ENCODE results near the gene HEMK1.

DNA sequence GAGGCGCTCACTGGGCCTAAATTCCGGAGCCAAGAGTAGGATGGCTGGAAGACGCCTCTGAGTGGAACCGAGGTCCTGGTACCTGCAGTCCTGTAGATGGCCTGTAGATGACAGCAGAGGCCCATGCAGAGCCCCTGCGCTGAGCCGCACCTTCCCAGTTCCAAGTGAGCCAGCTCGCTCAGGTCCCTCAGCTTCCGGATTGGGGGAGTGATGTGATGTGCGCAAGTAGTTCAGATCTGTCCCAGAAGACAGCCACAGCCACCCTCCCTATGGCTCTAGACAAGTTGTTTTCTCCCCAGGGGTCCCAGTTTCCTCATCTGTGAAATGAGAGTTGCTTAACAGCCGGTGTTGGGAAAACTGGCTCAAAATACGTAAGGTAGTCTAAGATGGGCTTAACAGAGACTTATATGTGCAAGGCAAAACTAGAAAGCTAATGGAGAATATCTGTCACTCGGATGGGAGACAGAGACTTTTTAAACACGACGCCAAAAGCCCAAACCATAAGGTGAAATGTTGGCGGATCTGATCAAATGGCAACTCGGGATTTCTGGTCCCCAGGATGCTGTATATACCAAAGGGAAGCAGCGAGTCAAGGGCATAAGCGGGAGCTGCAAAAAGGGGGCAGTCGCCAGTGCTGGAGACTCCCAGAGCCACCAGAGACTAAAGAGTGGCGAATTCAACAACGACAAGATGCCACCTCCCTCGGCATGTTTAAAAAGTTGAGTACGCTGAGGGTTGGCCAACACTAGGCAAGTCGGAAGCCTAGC, 46.9 kb downstream of the HEMK1 start:
- no peak for TF ChIP-seq POLR2A (IDR thresholded peaks at IDR 0.05)
- TF ChIP-seq, protein P1, sequence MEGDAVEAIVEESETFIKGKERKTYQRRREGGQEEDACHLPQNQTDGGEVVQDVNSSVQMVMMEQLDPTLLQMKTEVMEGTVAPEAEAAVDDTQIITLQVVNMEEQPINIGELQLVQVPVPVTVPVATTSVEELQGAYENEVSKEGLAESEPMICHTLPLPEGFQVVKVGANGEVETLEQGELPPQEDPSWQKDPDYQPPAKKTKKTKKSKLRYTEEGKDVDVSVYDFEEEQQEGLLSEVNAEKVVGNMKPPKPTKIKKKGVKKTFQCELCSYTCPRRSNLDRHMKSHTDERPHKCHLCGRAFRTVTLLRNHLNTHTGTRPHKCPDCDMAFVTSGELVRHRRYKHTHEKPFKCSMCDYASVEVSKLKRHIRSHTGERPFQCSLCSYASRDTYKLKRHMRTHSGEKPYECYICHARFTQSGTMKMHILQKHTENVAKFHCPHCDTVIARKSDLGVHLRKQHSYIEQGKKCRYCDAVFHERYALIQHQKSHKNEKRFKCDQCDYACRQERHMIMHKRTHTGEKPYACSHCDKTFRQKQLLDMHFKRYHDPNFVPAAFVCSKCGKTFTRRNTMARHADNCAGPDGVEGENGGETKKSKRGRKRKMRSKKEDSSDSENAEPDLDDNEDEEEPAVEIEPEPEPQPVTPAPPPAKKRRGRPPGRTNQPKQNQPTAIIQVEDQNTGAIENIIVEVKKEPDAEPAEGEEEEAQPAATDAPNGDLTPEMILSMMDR (IDR thresholded peaks at IDR 0.05) = peak; percentile 94 to 100 (median 98)

All from esophagus squamous epithelium (tissue), 4 donors.